NCI-H748 (cell line): Measurements from ENCODE around the gene SHLD2.
"Not testable (repeated sequence)": the region's sequence is repeated elsewhere in the genome, so short reads cannot be mapped to it uniquely, and the experiment has no call there.

Source experiments
- DNase-seq: peaks from one replicate; lab custom pipeline; 2025; ENCODE audit not compliant: unreplicated experiment; lab: John Stamatoyannopoulos, UW

Gene SHLD2

DNA sequence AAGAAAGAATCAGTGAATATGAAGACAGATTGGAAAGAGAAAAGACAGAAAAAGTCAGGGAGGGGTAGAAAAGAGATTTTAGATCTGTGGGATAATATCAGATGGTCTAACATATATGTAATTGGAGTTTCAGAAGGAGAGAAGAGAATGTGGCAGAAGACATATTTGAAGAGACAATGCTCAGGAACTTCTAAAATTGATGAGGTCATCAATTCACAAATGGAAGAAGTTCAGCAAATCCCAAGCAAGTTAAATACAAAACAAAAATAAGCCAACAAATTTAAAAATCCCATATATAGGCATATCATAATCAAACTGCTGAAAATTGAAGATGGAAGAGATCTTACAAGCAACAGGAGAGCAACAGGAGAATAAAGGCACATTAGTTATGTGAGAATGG lies 42.5 kb downstream of the SHLD2 start:
- DNase-seq = not testable (repeated sequence)

DNA sequence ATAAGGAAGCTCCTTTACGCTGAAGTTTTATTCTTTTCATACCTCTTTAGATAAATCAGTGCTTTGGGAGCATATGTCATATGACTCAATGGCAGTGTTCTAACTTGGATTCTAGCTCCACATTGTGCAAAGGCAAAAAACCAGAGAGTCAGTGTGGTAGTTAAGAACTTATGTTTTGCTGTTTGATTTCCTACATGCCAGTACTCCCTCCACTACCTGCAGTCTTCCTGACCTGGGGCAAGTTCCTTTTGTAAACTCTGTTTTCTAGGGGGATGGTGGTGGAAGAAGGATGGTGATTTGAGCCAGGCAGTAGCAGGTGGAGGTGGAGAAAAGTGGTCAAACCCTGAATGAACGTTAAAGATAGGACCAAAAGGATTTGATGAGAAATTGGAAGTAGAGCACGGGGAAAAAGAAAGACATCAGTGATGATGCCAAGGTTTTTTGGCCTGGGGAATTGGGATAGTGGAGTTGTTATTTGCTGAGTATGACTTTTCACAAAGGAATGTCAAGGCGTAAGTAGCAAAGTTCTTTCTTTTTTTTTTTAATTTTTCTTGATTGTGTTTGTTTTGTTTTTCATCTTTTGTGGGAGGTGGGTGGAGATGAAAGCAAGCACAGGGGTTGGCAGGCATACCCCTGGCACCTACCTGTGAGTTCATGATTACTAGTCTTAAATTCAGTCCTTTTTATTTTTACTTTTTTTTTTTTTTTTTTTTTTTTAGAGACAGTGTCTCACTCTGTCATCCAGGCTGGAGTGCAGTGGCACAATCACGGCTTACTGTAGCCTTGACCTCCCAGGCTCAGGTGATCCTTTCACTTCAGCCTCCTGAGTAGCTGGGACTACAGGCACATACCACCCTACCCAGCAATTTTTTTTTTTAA lies 47.5 kb downstream of the SHLD2 start:
- DNase-seq = not testable (repeated sequence)

DNA sequence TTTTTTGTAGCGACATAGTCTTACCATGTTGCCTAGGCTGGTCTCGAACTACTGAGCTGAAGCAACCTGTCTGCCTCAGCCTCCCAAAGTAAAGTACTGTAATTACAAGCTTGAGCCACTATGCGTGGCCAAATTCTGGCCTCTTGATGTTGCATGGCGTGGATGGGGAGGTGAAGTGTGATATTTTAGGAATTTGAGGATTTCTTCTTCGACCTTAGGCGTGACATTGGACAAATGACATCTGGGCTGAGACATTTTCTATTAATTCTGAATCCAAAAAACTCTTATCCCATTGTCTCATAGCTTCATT lies 48.1 kb downstream of the SHLD2 start:
- DNase-seq = not testable (repeated sequence)

DNA sequence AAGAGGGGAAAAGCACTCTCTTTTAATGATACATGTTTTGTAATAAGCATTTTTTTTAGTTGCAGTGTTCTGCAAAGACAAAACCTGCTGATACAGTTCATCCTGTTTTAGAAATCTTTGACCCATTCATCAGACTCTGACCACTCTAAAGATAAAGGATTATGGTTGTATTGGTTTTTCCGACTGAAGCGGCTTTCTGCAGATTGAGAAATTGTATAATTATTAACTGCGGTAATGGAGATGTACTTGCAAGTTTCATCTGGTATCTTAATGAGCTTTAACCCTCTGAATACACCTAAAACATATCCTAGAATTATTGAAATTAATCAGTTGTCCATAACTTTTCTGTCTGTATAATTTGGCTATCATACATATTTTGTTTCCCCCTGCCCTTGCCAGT lies 50.6 kb downstream of the SHLD2 start:
- not testable (repeated sequence) for DNase-seq

DNA sequence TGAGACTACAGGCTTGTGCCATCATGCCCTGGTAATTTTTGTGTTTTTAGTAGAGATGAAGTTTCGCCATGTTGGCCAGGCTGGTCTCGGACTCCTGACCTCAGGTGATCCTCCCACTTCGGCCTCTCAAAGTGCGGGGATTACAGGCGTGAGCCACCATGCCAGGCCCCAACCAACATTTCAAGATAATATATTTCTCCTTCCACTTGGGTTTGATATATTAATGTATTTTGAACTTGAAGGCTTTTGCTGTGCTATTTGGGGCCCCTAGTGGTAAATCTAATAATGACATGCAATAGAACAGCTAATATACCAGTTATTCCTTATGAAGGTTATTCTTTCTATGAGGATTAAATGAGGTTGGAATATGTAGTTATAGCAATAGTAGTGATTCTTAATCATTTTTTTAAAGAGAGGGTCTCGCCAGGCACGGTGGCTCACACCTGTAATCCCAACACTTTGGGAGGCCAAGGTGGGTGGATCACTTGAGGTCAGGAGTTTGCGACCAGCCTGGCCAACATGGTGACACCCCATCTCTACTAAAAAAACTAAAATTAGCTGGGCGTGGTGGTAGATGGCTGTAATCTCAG lies 54.1 kb downstream of the SHLD2 start:
- DNase-seq = not testable (repeated sequence)

DNA sequence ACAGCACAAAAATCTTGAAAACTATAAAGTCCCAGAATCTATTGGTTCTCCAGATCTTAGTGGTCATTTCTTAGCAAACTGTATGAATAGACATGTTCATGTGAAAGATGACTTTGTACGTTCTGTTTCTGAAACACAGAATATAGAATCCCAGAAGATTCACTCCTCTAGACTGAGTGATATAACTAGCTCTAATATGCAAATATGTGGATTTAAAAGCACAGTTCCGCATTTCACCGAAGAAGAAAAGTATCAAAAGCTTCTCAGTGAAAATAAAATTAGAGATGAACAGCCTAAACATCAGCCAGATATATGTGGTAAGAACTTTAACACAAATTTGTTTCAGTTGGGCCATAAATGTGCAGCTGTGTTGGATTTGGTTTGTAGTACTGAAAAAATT lies 56.5 kb downstream of the SHLD2 start:
- DNase-seq = not testable (repeated sequence)

DNA sequence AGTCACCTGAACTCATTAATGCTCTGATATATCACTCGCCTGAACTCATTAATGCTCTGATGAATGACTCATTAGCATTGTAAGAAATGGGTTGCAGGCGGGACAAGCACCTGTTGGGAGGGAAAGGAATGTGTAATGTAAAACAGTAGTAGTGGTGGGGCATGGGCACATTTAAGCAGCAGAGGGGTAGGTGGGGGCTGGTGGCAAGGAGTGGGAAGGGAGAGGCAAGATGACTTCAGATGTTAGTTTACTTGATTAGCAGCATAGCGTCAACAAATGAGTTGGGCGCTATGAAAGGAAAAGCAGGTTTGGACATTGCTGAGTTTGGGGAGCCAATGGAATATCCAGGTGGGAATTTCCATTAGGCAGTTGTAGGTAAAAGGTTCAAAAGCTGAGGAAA lies 61.8 kb downstream of the SHLD2 start:
- not testable (repeated sequence) for DNase-seq

DNA sequence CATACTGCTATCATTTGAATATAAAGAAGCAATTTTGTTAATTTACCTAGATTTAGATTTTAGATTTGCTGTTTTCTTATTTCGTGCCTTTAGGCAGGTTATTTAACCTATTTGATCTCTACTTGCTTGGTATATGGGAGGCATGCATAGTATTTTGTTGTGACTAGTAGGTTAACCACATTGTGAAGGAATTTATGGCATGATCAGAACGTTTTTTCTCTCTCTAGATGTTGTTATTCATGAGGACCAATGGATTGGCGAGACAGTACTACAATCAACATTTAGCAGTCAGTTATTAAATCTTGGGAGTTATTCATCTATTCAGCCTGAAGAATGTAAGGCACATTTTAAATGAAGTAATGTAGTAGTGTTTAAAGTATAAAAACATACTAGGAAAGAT lies 62.8 kb downstream of the SHLD2 start:
- DNase-seq = not testable (repeated sequence)

DNA sequence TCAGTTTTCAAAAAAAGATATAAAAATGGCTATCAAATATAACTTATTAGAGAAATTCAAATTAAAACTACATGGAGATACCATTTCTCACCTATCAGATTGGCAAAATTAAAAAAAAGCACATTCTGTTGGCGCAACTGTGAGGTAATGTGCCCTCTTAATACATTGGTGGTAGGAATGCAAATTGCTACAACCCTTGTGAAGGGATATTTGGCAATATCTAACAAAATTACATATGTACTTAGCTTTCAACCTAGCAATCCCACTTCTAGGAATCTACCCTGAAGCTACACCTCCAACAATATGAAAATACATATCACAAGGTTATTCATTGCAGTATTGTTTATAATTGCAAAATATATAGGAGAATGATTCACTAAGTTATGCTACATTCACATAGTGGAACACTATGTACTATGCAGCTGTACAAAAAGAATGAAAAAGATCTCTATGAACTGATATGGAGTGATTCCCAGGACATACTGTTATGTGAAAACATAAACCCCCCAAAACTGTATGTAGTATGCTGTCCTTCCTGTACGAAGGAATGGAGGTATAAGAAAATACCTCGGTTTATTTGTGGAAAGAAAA lies 67.8 kb downstream of the SHLD2 start:
- DNase-seq = not testable (repeated sequence)

DNA sequence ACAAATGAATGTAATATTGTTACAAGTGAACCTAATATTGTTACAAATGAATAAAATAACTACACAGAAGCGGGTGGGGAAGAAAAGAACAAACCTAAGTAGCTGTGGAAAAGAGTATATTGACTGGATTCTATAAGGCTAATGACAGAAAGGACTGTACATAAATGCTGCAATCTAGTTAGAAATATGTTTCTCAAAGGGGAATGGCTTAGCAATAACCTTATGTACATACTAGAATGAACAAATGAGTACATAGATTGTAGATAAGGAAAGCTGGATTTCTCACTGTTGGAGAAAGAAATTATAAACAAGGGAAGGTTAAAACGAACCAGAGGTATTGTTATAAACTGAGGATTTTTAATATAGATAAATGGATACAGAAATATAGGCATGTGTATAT lies 68.4 kb downstream of the SHLD2 start:
- not testable (repeated sequence) for DNase-seq

DNA sequence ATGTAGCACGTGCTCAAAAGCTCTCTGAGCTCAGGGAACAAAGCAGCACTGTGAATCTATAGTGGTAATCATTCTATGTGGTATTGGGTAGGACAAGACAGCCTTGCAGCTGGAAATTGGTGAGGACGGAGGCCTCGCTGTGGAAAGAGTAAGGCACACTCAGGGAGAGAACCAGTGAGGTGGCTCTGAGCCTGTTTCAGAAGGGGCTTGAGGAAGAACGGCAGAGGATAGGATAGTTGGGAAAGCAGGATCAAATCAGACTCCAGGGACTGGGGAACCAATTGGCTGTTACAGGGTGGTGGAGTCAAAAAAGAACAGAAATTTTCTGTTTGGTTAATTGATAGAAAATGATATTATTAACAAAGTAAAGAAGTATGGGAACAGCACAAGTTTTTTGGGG lies 74.9 kb downstream of the SHLD2 start:
- DNase-seq = not testable (repeated sequence)

DNA sequence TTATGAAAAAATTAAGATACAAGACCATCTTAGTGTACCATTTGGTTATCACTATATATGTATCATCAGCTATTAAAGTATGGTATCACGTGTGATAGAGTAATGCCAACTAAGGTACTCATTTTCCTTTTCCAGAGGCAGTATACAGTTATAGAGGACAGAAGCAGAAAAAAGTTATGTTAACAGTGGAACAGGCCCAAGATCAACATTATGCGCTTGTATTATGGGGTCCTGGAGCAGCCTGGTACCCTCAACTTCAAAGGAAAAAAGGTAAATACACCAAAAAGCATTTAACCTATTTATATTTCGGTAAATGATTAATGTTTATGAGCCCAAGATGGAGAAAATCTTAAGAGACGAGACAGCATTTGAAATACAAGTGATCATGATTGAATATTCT lies 75.7 kb downstream of the SHLD2 start:
- not testable (repeated sequence) for DNase-seq

DNA sequence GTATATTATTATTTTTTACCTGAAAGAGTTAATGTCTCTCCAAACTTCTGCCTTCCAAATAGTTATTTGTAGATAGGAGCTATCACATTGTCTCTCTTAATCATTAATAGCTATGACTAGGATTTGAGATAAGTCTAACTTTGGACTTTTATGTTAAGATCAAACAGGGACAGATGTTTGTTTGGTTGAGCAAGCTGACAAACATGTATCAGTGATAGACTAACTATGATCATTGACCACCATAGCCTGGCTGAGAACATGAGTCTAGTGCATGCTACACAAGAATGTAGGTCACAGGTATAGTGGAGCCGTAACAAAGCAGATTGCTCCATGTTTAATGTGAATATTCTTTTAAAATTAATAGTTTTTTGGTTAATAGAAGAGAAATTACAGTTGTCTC lies 76.7 kb downstream of the SHLD2 start:
- DNase-seq = not testable (repeated sequence)

DNA sequence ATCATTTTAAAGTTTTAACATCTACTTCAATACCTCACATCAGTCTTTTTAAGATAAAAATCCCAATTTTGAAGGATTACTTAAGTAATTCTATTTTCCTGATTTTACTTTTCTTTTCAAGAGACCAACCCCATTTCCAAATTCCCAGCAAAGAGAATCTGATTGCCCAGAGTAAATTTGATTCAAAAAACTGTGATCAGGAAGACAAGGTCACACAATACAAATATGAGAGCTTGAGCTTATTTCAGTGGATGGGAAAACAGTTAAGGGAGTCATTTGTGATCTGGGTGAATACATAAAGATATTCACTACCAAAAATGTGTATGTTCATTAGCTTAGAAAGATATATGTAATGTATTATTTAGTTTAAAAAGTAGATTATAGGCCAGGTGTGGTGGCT lies 77.2 kb downstream of the SHLD2 start:
- DNase-seq = not testable (repeated sequence)

DNA sequence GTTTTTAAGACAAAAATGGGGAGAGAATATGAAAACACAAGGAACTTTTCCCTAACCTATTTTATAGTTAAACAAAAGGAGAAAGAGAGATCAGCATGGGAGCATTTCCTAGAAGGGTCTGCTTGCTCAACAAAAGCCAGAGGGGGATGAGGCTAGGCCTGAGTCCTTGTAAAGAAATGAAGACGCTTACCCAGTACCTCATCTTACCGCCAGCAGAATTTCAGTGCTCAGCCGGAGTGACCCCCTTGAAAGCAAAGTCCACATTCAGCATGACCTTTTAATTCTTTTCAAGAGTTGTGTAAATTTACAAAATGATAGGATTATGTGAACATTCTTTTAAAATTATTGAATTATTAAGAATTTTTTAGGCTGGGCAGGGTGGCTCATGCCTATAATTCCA lies 82.6 kb downstream of the SHLD2 start:
- DNase-seq = not testable (repeated sequence)

DNA sequence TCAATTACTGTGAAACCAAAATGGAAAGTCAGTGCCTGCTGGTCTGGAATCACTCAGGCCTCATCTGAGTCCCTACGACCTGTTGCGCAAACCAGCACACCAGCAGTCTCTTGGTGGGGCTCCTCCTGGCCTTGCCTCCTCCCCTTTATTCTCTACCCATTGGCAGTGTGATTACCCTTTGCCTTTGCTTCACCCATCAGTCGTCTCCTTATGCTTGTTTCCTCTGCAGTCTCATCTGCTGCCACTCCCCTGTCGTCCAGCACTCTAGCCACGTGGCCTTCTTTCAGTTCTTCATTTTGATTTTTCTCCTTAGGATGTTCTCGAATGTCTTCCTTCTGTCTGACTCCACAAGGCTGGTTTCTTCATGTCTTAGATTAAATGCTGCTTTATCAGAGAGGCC lies 89.4 kb downstream of the SHLD2 start:
- DNase-seq = not testable (repeated sequence)

DNA sequence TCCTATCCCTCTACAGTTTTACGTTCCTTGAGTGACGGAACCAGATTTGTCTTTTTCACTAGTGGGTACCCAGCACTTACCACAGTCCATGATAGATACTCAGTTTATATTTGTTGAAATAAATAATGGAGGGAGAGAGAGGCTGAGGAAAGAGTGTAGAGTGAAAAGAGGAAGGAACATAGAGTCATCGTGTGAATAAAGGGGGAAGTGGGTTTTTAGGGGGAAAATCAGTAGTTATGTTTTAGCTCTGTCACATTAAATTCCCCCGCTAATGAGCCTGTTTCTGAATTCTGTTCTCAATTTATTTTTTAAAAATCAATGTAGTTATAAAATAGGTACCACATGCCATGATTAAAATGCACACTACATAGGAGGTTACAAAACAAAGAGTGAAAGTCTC lies 91.0 kb downstream of the SHLD2 start:
- DNase-seq = not testable (repeated sequence)

DNA sequence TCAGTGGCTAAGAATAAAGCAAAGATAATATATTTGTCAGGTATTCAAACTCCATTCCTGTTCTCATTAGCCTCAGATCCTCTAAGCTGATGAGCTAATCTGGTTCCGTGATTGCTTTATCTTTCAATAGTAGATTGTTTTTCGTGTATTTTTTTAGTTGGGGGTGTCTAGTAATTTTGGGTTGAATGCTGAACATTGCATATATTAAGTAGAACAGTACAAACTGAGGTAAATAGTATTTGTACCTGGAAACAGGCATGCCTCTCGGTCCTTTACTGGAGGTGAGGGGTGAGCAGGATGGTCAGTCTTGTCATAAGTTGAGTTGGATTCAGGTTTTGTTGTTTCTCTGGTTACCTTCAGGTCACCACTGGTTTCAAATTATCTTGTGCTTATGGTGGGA lies 92.6 kb downstream of the SHLD2 start:
- DNase-seq = not testable (repeated sequence)

DNA sequence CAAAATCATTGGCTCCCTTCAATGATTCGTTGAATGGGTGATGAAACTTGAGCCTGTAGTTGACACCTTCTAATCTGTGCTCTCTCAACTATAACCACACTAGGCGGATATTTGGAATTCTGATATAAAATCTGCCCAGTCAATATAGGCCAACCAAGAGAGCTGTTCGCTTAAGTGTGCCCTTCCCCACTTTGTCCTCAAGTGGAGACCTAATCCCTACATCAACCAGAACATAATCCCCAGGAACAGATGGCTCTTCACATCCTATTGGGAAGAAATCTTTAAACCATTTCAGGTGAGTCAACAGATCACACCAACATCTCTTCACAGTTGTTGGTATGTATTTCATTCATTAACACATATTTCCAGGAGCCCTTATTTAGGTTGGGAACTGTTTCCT lies 96.8 kb downstream of the SHLD2 start:
- DNase-seq = not testable (repeated sequence)

DNA sequence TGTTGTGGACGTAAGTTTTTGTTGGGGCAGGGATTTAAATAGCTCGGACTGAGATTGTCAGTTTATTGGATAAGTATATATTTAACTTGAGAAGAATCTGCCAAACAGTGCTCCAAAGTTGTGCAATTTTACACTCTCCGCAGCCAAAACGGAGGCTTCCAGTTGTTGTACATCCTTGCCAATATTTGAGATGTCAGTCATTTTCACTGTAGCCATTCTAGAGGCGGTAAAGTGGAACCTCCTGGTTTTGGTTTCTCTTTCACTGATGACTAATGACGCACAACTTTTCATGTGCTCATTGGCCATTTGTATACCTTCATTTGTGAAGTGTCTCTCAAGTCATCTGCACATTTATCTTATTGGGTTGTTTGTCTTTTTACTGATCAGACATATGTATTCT lies 105.9 kb downstream of the SHLD2 start:
- not testable (repeated sequence) for DNase-seq

DNA sequence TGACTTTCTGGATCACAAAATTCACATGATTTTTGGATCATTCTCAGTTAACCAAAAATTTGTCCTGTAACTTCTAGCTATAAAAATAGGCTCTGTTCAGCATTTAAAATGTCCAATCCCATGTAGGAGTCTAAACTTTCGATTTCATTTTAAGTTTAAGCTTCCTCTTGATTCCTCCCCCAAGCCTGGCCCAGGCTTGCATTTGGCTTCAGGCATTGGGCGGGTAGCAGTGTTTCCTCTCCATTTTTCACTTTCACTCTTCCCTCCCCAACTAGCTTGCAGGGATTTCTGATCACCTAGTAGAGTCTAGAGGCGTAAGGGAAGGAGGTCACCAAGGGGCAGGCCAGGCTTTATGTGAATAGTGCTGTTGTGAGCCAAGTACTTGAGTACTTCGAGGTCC lies 109.8 kb downstream of the SHLD2 start:
- DNase-seq = not testable (repeated sequence)

DNA sequence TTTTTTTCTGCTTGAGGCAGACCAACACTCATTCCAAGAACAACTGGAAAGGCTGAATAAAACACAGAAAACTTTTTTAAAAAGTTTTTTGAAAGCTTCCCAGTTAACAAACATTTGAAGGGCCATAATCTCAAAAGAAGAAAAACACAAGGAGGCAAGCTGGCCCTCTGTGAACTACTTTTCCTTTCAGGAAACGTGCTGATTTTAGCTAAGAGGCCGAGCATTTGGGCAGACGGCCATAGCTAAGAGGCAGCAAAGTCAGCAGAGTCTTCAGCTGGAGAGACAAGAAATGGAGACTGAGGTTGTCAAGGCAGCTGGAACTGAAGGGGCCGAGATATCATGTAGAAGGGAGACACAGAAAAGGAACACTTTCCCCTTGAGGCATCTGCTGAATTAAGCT lies 111.9 kb downstream of the SHLD2 start:
- not testable (repeated sequence) for DNase-seq
